ENCODE data around the gene ASB4.
"Not testable (repeated sequence)": the region's sequence is repeated elsewhere in the genome, so short reads cannot be mapped to it uniquely, and the experiment has no call there.

ASB4 gene

GRCh38 chr7:95493247-95493646, 7.5 kb downstream of the ASB4 start:
- H3K36me3 Mint-ChIP-seq (ENCODE audit: low read depth): no peaks in the 10 kb centered on the region
- H3K4me3 Mint-ChIP-seq: no peak overlapping the region
- peaks cover 17% of the 10 kb centered on the region for H3K27me3 Mint-ChIP-seq (ENCODE audit: low read depth)
- H3K4me1 Mint-ChIP-seq (ENCODE audit: low read depth): no peaks in the 10 kb centered on the region
- no peaks in the 10 kb centered on the region for H3K9me3 Mint-ChIP-seq
- no peak overlapping the region for H3K27ac Mint-ChIP-seq

- Mint-ChIP-seq H3K36me3 (ENCODE audit: low read depth) (no peaks in the 10 kb centered on the region), H3K27me3 (ENCODE audit: low read depth) (peaks cover 17% of the 10 kb centered on the region), H3K9me3 (no peaks in the 10 kb centered on the region), H3K4me1 (ENCODE audit: low read depth) (no peaks in the 10 kb centered on the region), H3K4me3 (no peak overlapping the region), H3K27ac (no peak overlapping the region)
Observed at GRCh38 chr7:95493844-95494243, 8.1 kb downstream of the ASB4 start.

GRCh38 chr7:95501261-95501832, 15.6 kb downstream of the ASB4 start:
- Mint-ChIP-seq H3K27ac (peak overlapping the region; percentile 82), H3K27me3 (ENCODE audit: low read depth) (no peaks in the 10 kb centered on the region)

GRCh38 chr7:95502403-95502802, 16.7 kb downstream of the ASB4 start:
- no peaks in the 10 kb centered on the region for H3K27me3 Mint-ChIP-seq (ENCODE audit: low read depth)
- no peaks in the 10 kb centered on the region for H3K9me3 Mint-ChIP-seq
- H3K4me3 Mint-ChIP-seq: no peak overlapping the region
- no peak overlapping the region for H3K27ac Mint-ChIP-seq
- H3K4me1 Mint-ChIP-seq (ENCODE audit: low read depth): peaks cover 26% of the 10 kb centered on the region
- H3K36me3 Mint-ChIP-seq (ENCODE audit: low read depth): peaks cover 2% of the 10 kb centered on the region

More at GRCh38 chr7:95501261-95501832, 15.6 kb downstream of the ASB4 start:
- H3K9me3 Mint-ChIP-seq: no peaks in the 10 kb centered on the region
- H3K4me1 Mint-ChIP-seq (ENCODE audit: low read depth): peaks cover 26% of the 10 kb centered on the region
- peak overlapping the region; percentile 8 for H3K4me3 Mint-ChIP-seq
- peaks cover 2% of the 10 kb centered on the region for H3K36me3 Mint-ChIP-seq (ENCODE audit: low read depth)

- H3K27me3 Mint-ChIP-seq (ENCODE audit: low read depth): no peaks in the 10 kb centered on the region
Observed at GRCh38 chr7:95503271-95504131, 17.8 kb downstream of the ASB4 start.

GRCh38 chr7:95504132-95504588, 18.4 kb downstream of the ASB4 start:
- H3K4me3 Mint-ChIP-seq; H3K27me3 Mint-ChIP-seq (ENCODE audit: low read depth); H3K27ac Mint-ChIP-seq; H3K9me3 Mint-ChIP-seq; H3K36me3 Mint-ChIP-seq (ENCODE audit: low read depth): not testable (repeated sequence)
- H3K4me1 Mint-ChIP-seq (ENCODE audit: low read depth): peaks cover 24% of the 10 kb centered on the region

More at GRCh38 chr7:95503271-95504131, 17.8 kb downstream of the ASB4 start:
- Mint-ChIP-seq H3K9me3 (no peaks in the 10 kb centered on the region), H3K27ac (no peak overlapping the region), H3K36me3 (ENCODE audit: low read depth) (peaks cover 2% of the 10 kb centered on the region), H3K4me3 (no peak overlapping the region), H3K4me1 (ENCODE audit: low read depth) (peaks cover 26% of the 10 kb centered on the region)

GRCh38 chr7:95508780-95509179, 23.0 kb downstream of the ASB4 start:
- H3K27me3 Mint-ChIP-seq (ENCODE audit: low read depth): peaks cover 5% of the 10 kb centered on the region

GRCh38 chr7:95509199-95509598, 23.5 kb downstream of the ASB4 start:
- no peaks in the 10 kb centered on the region for H3K9me3 Mint-ChIP-seq

More at GRCh38 chr7:95508780-95509179, 23.0 kb downstream of the ASB4 start:
- H3K9me3 Mint-ChIP-seq: no peaks in the 10 kb centered on the region
- no peaks in the 10 kb centered on the region for H3K36me3 Mint-ChIP-seq (ENCODE audit: low read depth)
- H3K27ac Mint-ChIP-seq: no peak overlapping the region
- no peak overlapping the region for H3K4me3 Mint-ChIP-seq
- H3K4me1 Mint-ChIP-seq (ENCODE audit: low read depth): peaks cover 2% of the 10 kb centered on the region

GRCh38 chr7:95511716-95512260, 26.0 kb downstream of the ASB4 start:
- Mint-ChIP-seq H3K27me3 (ENCODE audit: low read depth) (peaks cover 13% of the 10 kb centered on the region), H3K27ac (no peak overlapping the region), H3K4me1 (ENCODE audit: low read depth) (peaks cover 2% of the 10 kb centered on the region), H3K36me3 (ENCODE audit: low read depth) (no peaks in the 10 kb centered on the region), H3K9me3 (no peaks in the 10 kb centered on the region), H3K4me3 (no peak overlapping the region)

More at GRCh38 chr7:95509199-95509598, 23.5 kb downstream of the ASB4 start:
- no peak overlapping the region for H3K4me3 Mint-ChIP-seq
- peaks cover 2% of the 10 kb centered on the region for H3K4me1 Mint-ChIP-seq (ENCODE audit: low read depth)
- no peak overlapping the region for H3K27ac Mint-ChIP-seq
- H3K36me3 Mint-ChIP-seq (ENCODE audit: low read depth): no peaks in the 10 kb centered on the region
- H3K27me3 Mint-ChIP-seq (ENCODE audit: low read depth): peaks cover 9% of the 10 kb centered on the region

GRCh38 chr7:95517458-95517857, 31.7 kb downstream of the ASB4 start:
- no peaks in the 10 kb centered on the region for H3K4me1 Mint-ChIP-seq (ENCODE audit: low read depth)
- H3K9me3 Mint-ChIP-seq: no peaks in the 10 kb centered on the region
- H3K4me3 Mint-ChIP-seq: no peak overlapping the region
- no peaks in the 10 kb centered on the region for H3K36me3 Mint-ChIP-seq (ENCODE audit: low read depth)
- H3K27ac Mint-ChIP-seq: no peak overlapping the region
- peaks cover 19% of the 10 kb centered on the region for H3K27me3 Mint-ChIP-seq (ENCODE audit: low read depth)

- H3K9me3 Mint-ChIP-seq: no peaks in the 10 kb centered on the region
- no peaks in the 10 kb centered on the region for H3K4me1 Mint-ChIP-seq (ENCODE audit: low read depth)
- no peak overlapping the region for H3K27ac Mint-ChIP-seq
- no peaks in the 10 kb centered on the region for H3K36me3 Mint-ChIP-seq (ENCODE audit: low read depth)
- peaks cover 20% of the 10 kb centered on the region for H3K27me3 Mint-ChIP-seq (ENCODE audit: low read depth)
- H3K4me3 Mint-ChIP-seq: no peak overlapping the region
Observed at GRCh38 chr7:95517870-95518269, 32.1 kb downstream of the ASB4 start.

GRCh38 chr7:95520136-95520535, 34.4 kb downstream of the ASB4 start:
- no peaks in the 10 kb centered on the region for H3K9me3 Mint-ChIP-seq

GRCh38 chr7:95525503-95525902, 39.8 kb downstream of the ASB4 start:
- Mint-ChIP-seq H3K9me3 (no peaks in the 10 kb centered on the region), H3K27ac (no peak overlapping the region), H3K27me3 (ENCODE audit: low read depth) (peaks cover 20% of the 10 kb centered on the region), H3K4me3 (no peak overlapping the region), H3K4me1 (ENCODE audit: low read depth) (no peaks in the 10 kb centered on the region), H3K36me3 (ENCODE audit: low read depth) (no peaks in the 10 kb centered on the region)

More at GRCh38 chr7:95520136-95520535, 34.4 kb downstream of the ASB4 start:
- H3K4me1 Mint-ChIP-seq (ENCODE audit: low read depth): no peaks in the 10 kb centered on the region
- no peak overlapping the region for H3K27ac Mint-ChIP-seq
- peaks cover 22% of the 10 kb centered on the region for H3K27me3 Mint-ChIP-seq (ENCODE audit: low read depth)
- no peaks in the 10 kb centered on the region for H3K36me3 Mint-ChIP-seq (ENCODE audit: low read depth)
- no peak overlapping the region for H3K4me3 Mint-ChIP-seq

GRCh38 chr7:95526128-95526738, 40.5 kb downstream of the ASB4 start:
- Mint-ChIP-seq H3K27ac (no peak overlapping the region), H3K36me3 (ENCODE audit: low read depth) (no peaks in the 10 kb centered on the region), H3K9me3 (no peaks in the 10 kb centered on the region), H3K27me3 (ENCODE audit: low read depth) (peaks cover 20% of the 10 kb centered on the region), H3K4me1 (ENCODE audit: low read depth) (no peaks in the 10 kb centered on the region), H3K4me3 (no peak overlapping the region)

All from T-helper 1 cell treated with Interleukin-12 subunit alpha and Interleukin-12 subunit beta and Interleukin-4 antibody, amounts not matched to agents 30 μg/mL and 1 μg/mL, for 36 hours (primary cell).